ENCODE measurements around the gene MAGEB16.

Gene MAGEB16

DNA sequence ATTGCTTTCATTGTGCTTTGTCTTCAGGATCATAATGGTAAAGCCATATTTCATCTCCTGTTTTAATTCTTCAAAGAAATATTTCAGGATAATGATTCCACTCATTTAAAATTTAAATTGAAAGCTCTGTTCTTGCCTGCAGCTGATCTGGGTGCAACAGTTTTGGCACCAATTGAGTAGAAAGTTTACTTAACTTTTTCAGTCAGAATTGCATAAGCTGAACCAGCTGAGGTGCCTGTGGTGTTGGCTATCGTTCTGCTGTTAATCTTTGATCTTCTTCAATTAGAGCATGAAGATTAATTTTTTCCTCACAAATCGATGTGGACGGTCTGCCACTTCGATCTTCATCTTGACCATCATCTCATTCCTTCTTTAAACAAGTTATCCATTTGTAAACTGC lies 49.6 kb downstream of the MAGEB16 start:
- no peak for ATAC-seq
- no peak for TF ChIP-seq ZNF565 (CRISPR knock-in tag; conservative IDR thresholded peaks at IDR 0.05; ENCODE audit: low read depth)
- no peak for TF ChIP-seq BACH2 (CRISPR knock-in tag; IDR thresholded peaks at IDR 0.05; ENCODE audit: borderline replicate concordance)
- TF ChIP-seq TOX (CRISPR knock-in tag; IDR thresholded peaks at IDR 0.05; ENCODE audit: borderline replicate concordance) = no peak
- TF ChIP-seq ISL1 (CRISPR knock-in tag; IDR thresholded peaks at IDR 0.05) = no peak
- TF ChIP-seq CSDC2 (CRISPR knock-in tag; IDR thresholded peaks at IDR 0.05) = no peak
- no peak for TF ChIP-seq GLIS3 (CRISPR knock-in tag; IDR thresholded peaks at IDR 0.05)
- no peak for TF ChIP-seq TCF4 (CRISPR knock-in tag; IDR thresholded peaks at IDR 0.05; ENCODE audit: borderline replicate concordance)
- TF ChIP-seq RARB (CRISPR knock-in tag; IDR thresholded peaks at IDR 0.05) = no peak
- TF ChIP-seq ZFP30 (CRISPR knock-in tag; IDR thresholded peaks at IDR 0.05) = no peak
- TF ChIP-seq, protein P1, sequence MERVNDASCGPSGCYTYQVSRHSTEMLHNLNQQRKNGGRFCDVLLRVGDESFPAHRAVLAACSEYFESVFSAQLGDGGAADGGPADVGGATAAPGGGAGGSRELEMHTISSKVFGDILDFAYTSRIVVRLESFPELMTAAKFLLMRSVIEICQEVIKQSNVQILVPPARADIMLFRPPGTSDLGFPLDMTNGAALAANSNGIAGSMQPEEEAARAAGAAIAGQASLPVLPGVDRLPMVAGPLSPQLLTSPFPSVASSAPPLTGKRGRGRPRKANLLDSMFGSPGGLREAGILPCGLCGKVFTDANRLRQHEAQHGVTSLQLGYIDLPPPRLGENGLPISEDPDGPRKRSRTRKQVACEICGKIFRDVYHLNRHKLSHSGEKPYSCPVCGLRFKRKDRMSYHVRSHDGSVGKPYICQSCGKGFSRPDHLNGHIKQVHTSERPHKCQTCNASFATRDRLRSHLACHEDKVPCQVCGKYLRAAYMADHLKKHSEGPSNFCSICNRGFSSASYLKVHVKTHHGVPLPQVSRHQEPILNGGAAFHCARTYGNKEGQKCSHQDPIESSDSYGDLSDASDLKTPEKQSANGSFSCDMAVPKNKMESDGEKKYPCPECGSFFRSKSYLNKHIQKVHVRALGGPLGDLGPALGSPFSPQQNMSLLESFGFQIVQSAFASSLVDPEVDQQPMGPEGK (CRISPR knock-in tag; IDR thresholded peaks at IDR 0.05; ENCODE audit: borderline replicate concordance) = no peak
- no peak for TF ChIP-seq ZNF70 (CRISPR knock-in tag; IDR thresholded peaks at IDR 0.05)
- TF ChIP-seq, protein P2, sequence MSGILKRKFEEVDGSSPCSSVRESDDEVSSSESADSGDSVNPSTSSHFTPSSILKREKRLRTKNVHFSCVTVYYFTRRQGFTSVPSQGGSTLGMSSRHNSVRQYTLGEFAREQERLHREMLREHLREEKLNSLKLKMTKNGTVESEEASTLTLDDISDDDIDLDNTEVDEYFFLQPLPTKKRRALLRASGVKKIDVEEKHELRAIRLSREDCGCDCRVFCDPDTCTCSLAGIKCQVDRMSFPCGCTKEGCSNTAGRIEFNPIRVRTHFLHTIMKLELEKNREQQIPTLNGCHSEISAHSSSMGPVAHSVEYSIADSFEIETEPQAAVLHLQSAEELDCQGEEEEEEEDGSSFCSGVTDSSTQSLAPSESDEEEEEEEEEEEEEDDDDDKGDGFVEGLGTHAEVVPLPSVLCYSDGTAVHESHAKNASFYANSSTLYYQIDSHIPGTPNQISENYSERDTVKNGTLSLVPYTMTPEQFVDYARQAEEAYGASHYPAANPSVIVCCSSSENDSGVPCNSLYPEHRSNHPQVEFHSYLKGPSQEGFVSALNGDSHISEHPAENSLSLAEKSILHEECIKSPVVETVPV (CRISPR knock-in tag; IDR thresholded peaks at IDR 0.05) = no peak

All from SK-N-SH treated with all-trans-retinoic acid at 6 μM for 48 hours (cell line).